ENCODE data around the gene MYRIP. TPM values are rescaled to one million over a fixed set of nuclear protein-coding genes. Genes with fewer than 3 reads are reported as not detected.

The MYRIP gene
- total RNA-seq, 1 experiment from 2014 or later: 0.44 TPM

GRCh38 chr3:39804951-39805350 lies 4.5 kb upstream of the MYRIP start:
- H3K79me2 ChIP-seq (ENCODE audit: insufficient read depth, low read length): no peaks in the 10 kb centered on the region
- no peak overlapping the region for H2AFZ ChIP-seq (ENCODE audit: low read depth, low read length, poor library complexity, severe bottlenecking)
- H4K20me1 ChIP-seq (ENCODE audit: insufficient read depth): no peaks in the 10 kb centered on the region
- H3K4me1 ChIP-seq (ENCODE audit: control insufficient read depth in 1 of 2, insufficient read depth in 2 of 2, low read length in 2 of 2): peaks cover 4 to 6% of the 10 kb centered on the region in 2 experiments; a peak in 3 of 4 replicates
- no peak overlapping the region for H3K4me2 ChIP-seq (ENCODE audit: low read length)
- no peak for TF ChIP-seq ZBTB33 (IDR thresholded peaks at IDR 0.05; ENCODE audit: extremely low read depth, insufficient replicate concordance, low read length)
- DNase-seq (ENCODE audit: low read depth, low spot score) (no peak), ATAC-seq (no peak)
- H3K27me3 ChIP-seq (ENCODE audit: insufficient read depth, low read length): peaks cover 23% of the 10 kb centered on the region
- H3K36me3 ChIP-seq (ENCODE audit: control insufficient read depth in 1 of 2, insufficient read depth in 2 of 2, low read length in 2 of 2): no peaks in the 10 kb centered on the region
- ChIA-PET POLR2A (no interaction called here), RAD21 (ENCODE audit: low non-redundant PET in 1 of 2, low total read pairs in 2 of 2, uncharacterized antibody in 2 of 2, unreplicated experiment in 2 of 2) (no interaction called here), CTCF (no interaction called here)
- no peak overlapping the region for H3K4me3 ChIP-seq (replicated peaks in 1 of 2; ENCODE audit: low read depth in 1 of 2, low read length in 2 of 2)
- intact Hi-C loops (cut with micrococcal nuclease): no loop called here
- H3K9ac ChIP-seq (ENCODE audit: low read length): no peak overlapping the region
- H3K27ac ChIP-seq (ENCODE audit: low read depth, low read length): no peak overlapping the region
- no TSS peak for BruUV-seq (replicated peaks)
- no peaks in the 10 kb centered on the region; a peak in 1 of 4 replicates for H3K9me3 ChIP-seq (ENCODE audit: control insufficient read depth in 1 of 2, insufficient read depth in 1 of 2, low read depth in 1 of 2, low read length in 2 of 2)
- no peaks in the 10 kb centered on the region for H3K9me2 ChIP-seq (ENCODE audit: insufficient read depth)

GRCh38 chr3:39805650-39806049 lies 3.8 kb upstream of the MYRIP start:
- H3K27me3 ChIP-seq (ENCODE audit: insufficient read depth, low read length): peaks cover 30% of the 10 kb centered on the region
- H2AFZ ChIP-seq (ENCODE audit: low read depth, low read length, poor library complexity, severe bottlenecking): no peak overlapping the region
- intact Hi-C loops (cut with micrococcal nuclease): no loop called here
- ChIA-PET POLR2A (no interaction called here), RAD21 (ENCODE audit: low non-redundant PET in 1 of 2, low total read pairs in 2 of 2, uncharacterized antibody in 2 of 2, unreplicated experiment in 2 of 2) (no interaction called here), CTCF (no interaction called here)
- H3K27ac ChIP-seq (ENCODE audit: low read depth, low read length): no peak overlapping the region
- TF ChIP-seq ATF3 (IDR thresholded peaks at IDR 0.05) (no peak), EZH2 (IDR thresholded peaks at IDR 0.05) (no peak), SP1 (IDR thresholded peaks at IDR 0.05; ENCODE audit: low read depth) (no peak), EGR1 (IDR thresholded peaks at IDR 0.05; ENCODE audit: low read depth) (no peak), REST (IDR thresholded peaks at IDR 0.05; ENCODE audit: low read depth) (no peak), JUND (IDR thresholded peaks at IDR 0.05) (no peak), YY1 (IDR thresholded peaks at IDR 0.05; ENCODE audit: extremely low read depth, insufficient replicate concordance, low read depth, low read length) (no peak)
- no peaks in the 10 kb centered on the region for H4K20me1 ChIP-seq (ENCODE audit: insufficient read depth)
- ATAC-seq (no peak), DNase-seq (ENCODE audit: low read depth, low spot score) (no peak)
- BruUV-seq (replicated peaks): no TSS peak
- no peaks in the 10 kb centered on the region; a peak in 1 of 4 replicates for H3K9me3 ChIP-seq (ENCODE audit: control insufficient read depth in 1 of 2, insufficient read depth in 1 of 2, low read depth in 1 of 2, low read length in 2 of 2)
- H3K9me2 ChIP-seq (ENCODE audit: insufficient read depth): no peaks in the 10 kb centered on the region
- H3K4me3 ChIP-seq (replicated peaks in 1 of 2; ENCODE audit: low read depth in 1 of 2, low read length in 2 of 2): no peak overlapping the region
- H3K4me1 ChIP-seq (ENCODE audit: control insufficient read depth in 1 of 2, insufficient read depth in 2 of 2, low read length in 2 of 2): peaks cover 7 to 8% of the 10 kb centered on the region in 2 experiments; a peak in 3 of 4 replicates
- H3K4me2 ChIP-seq (ENCODE audit: low read length): no peak overlapping the region
- H3K79me2 ChIP-seq (ENCODE audit: insufficient read depth, low read length): no peaks in the 10 kb centered on the region
- H3K36me3 ChIP-seq (ENCODE audit: control insufficient read depth in 1 of 2, insufficient read depth in 2 of 2, low read length in 2 of 2): no peaks in the 10 kb centered on the region
- H3K9ac ChIP-seq (ENCODE audit: low read length): no peak overlapping the region

All from HCT116 (cell line).